OCI-M1 (cell line): ENCODE measurements around the gene ALDOB.

ENCODE experiments used
- DNase-seq: peaks from one replicate; lab custom pipeline; 2025; lab: John Stamatoyannopoulos, UW

Gene ALDOB

DNA sequence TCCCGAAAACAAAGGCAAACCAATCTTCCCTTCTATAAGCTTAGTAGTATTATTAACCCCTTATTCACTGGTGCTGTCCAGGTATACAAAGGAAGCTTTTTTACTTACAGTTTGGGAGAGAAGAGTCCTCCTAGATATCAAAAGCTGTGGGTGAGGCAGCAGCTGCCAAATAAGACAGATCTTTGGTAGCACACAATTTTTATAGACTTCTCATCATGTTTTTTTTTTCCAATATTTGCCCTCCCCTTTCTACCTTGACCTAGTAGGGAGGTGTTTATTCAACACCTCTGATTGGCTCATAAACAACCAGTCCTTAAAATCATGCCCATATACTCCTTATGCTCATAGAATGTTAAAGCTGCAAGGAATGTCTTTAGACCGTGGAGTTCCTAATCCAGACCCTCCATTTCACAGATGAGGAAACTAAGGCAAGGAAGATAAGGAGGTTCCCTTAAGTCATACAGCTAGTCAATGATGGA lies at the start of gene ALDOB:
Gene ALDOB, minus strand, starts transcription at position 174 of the 479 bp plus-strand sequence. CDS start 4,887 bp downstream, outside the sequence.
- DNase-seq, result no peak

DNA sequence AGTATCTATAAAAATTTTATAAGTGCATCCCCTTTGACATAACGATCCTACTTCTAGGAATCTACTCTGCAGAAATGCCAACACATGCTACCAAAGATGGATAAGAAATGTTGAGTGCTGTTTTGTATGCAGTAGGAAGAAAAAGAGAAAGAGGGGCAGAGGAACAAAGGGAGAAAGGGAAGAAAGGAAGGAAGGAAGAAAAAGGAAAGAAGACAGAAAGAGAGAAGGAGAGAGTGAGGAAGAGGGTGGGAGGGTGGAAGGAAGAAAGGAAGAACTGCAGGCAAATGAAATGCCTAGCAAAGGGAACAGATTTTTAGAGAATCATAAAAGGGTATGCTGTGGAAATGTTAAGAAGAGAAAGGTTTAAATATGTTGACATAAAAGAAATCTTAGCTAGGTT lies 48.5 kb upstream of the ALDOB start:
- no peak for DNase-seq

- DNase-seq, result peak; percentile 73
These were observed 45.7 kb upstream of the ALDOB start for GRCh38 chr9:101481261-101481660.

GRCh38 chr9:101480386-101480785 lies 44.8 kb upstream of the ALDOB start:
- DNase-seq, result no peak

DNA sequence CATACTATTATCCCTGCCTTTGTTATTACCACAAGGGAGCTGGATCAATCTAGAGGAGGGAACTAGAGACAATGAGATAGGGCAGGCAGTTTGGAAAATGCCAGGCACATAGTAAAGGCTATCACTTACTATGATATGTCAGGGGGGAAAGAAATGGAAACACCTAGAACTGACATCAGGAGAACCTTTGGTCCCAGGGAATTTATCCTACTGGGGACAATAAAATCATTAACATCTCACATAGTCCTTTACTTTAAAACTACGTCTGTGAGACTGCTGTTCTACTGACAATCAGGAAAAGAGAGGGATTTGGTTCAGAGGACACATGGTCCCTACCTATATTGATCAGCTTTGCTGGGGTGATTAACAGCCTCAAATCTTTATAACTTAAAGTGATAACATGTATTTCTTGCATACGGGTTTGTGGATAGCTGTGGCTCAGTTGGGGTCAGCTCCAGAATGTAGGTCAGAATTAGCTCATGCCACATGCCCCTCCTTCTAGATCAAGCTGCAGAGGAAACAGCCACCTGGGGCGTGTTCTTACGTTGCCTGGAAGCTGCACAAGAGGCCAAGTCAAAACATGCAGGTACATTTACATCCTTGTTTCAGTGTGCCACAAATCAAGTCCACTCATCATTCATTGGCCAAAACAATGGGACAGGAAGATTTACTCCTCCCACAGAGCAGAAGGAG lies 43.9 kb upstream of the ALDOB start:
- DNase-seq, result no peak

- peak; percentile 12 for DNase-seq
These were observed 43.3 kb upstream of the ALDOB start for GRCh38 chr9:101478906-101479305.

DNA sequence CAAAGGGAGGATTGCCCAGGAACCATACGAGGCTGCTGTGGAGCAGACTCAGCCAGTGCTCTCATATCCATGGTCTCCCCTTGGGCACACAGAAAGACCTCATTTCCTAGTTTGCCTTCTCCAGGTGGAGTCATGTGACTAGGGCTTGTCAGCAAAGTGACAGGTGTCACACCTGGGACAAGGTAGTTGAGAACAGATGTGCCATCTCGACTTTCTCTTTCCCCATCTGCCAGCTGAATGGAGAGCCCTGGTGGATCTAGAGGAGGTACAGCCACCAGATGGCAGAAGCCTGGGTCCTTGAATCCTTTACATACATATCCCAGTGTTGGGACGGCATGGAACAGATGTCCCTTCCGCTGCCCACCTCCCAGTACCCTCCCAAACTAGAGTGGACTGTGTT lies 42.9 kb upstream of the ALDOB start:
- no peak for DNase-seq

GRCh38 chr9:101477736-101478135 lies 42.2 kb upstream of the ALDOB start:
- DNase-seq, result no peak

DNA sequence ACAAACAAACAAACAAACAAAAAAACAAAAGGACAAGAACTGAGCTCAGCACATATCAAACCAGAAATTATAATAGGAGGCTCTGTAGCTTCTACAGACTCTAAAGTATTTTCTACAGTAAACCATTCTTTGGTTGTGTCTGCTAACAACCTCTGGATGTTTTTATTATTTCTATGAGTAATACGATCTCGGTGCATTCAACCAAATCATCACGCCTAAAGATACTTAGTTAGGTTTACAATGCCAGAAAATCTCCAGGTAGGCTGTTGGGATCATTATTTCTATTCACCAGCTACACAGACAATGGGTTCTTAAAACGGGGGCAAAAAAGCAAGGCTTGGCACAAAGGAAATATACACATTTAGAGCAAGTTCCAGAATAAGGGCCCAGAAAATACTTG lies 41.6 kb upstream of the ALDOB start:
- no peak for DNase-seq

GRCh38 chr9:101476576-101477208 lies 41.1 kb upstream of the ALDOB start:
- no peak for DNase-seq

- DNase-seq, result no peak
These were observed 37.3 kb upstream of the ALDOB start for GRCh38 chr9:101472891-101473290.

GRCh38 chr9:101470929-101471328 lies 35.4 kb upstream of the ALDOB start:
- DNase-seq, result no peak

GRCh38 chr9:101470021-101470420 lies 34.4 kb upstream of the ALDOB start:
- DNase-seq, result no peak

GRCh38 chr9:101469026-101469425 lies 33.5 kb upstream of the ALDOB start:
- no peak for DNase-seq

GRCh38 chr9:101468116-101468515 lies 32.5 kb upstream of the ALDOB start:
- DNase-seq, result peak; percentile 71

GRCh38 chr9:101467690-101468089 lies 32.1 kb upstream of the ALDOB start:
- no peak for DNase-seq

GRCh38 chr9:101466863-101467262 lies 31.3 kb upstream of the ALDOB start:
- DNase-seq, result no peak

- DNase-seq, result peak; percentile 95
These were observed 29.8 kb upstream of the ALDOB start for GRCh38 chr9:101465326-101465915.

GRCh38 chr9:101463397-101463796 lies 27.8 kb upstream of the ALDOB start:
- DNase-seq, result no peak

GRCh38 chr9:101462558-101462957 lies 27.0 kb upstream of the ALDOB start:
- DNase-seq, result peak; percentile 68

DNA sequence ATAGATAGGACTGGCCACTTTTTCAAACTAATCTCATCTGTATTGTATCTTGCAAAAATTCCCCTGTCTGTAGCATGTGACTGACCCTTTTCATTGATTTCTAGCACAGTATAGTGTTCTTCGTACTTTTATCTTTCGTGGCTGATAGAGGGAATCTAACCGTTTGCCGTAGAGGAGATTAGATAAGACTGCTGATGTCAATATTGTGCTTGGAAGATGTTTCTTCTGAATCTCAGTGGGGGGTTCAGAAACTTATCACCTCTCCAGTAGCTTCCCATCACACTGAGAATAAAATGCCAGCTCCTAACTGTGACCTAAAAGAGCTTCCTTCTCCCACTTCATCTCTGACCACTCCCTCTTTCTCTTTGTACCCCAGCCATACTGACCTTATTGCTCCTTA lies 25.4 kb upstream of the ALDOB start:
- peak; percentile 39 for DNase-seq

GRCh38 chr9:101458963-101459631 lies 23.5 kb upstream of the ALDOB start:
- peak; percentile 91 for DNase-seq

DNA sequence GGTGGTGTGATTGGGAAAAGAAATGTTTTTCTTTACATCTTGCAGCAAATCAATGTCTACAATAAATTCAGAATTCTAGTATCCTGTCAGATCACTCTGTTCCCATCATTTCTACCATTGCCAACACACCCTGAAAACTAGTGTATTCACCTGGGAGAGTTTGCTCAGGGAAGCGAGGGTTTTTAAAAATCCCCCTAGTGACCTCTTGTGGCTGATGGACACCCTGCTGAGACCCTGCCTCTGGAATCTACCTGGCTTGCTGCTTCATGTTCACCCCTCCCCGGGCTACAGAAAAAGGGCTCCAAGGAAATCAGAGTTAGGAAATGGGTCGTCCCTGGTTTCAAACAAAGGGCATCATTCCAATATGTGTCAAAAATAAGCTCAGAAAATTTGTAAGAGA lies 21.4 kb upstream of the ALDOB start:
- peak; percentile 16 for DNase-seq
